T-helper 22 cell (primary cell): ENCODE measurements around the gene SDK1.

Experiments
- DNase-seq: peaks from one replicate; pipeline ENCODE4 v3.0.0-alpha.2; 2020; ENCODE audit warnings: low read depth

Gene SDK1

DNA sequence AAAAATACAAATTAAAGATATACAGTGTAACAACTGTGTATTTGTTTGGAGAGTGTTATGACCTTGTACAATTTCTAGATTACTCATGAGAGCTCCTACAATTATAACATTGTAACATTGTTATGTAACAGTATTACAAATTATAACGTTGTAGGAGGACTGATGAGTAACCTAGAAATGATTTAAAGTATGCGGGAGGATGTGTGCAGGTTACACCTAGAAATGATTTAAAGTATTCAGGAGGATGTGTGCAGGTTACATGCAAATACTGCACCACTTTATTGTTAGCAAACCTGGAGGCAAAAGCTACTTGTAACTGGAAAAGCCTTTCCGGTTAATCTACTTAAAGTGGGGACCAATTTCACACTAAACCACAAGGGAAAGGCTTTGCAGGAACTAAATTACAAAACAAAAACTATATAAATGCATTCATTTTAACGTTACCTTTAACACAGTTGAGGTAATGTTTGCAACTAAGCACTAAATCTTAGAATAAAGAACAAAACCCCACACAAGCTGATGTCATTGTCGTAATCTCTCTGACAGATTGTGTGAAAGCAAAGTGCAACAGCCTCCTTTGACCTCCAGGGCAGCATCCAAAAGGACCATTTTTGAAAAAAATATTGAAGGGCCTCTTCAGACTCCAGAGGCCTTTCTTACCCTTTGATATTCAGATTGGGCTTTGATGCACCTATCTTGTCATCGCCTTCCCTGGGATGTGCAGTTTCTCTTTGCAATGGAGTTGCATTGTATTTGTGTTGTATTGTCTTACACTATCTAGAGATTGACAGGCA is 858.9 kb downstream of the SDK1 start:
- no peak for DNase-seq

DNA sequence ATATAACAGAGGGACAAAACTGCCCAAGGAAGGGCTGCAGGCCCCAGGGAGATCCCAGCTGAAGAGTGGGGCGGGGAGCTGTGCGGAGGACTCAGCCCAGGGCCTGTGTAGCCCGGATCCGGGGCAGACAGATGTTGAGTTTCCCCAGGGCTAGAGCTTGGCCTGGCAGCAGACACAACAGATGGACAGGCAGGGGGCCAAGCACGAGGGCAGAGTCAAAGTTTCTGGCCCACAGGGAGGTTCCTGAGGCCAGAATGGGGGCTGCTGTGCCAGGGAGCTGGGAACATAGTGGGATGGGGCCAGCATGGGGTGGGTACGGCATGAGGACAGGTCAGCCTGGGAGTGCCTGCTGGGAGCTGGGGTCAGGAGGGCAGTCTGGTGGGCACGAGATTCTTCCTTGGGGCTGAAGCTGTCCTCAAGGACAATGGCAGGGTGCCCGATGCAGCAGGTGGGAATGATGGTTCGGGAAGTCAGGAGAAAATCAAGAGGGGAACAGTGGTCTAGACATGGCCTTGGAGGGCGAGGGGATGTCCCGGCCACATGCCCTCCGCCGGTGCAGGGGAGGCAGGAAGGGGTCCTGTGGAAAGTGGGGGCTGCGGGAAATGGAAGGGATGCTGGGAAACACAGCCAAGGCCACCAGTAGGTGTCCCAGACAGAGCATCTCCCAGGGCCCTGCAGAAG is 862.0 kb downstream of the SDK1 start:
- no peak for DNase-seq

DNA sequence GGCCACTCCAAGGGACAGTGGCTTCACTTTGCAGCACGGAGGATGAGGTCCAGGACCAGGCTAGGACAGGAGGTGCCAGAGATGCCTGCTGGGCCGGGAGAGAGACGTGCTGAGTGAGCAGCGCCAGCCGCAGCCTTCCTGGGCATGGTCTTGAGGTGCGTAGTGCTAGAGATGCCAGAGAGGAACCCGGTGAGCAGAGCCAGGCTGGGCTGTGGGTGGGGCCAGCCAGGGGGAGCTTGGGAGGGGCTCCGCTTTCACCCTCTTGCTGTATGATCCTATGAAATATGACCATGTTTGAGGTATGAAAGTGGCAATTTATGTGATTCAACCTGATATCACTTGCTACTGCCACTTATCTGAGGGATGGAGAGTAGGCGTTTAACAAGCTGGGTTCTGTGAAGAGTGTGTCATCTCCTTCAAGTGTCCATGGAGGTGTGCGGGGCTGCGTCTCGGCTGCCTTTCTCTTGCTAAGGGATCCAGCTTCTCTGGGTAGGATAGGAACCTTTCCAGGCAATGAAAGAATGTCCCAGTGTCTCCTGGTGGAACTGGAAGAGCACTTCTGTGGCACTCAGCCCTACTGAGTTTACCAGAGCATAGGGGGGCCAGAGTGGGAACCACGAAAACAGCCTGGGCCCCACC is 862.6 kb downstream of the SDK1 start:
- DNase-seq, result no peak

DNA sequence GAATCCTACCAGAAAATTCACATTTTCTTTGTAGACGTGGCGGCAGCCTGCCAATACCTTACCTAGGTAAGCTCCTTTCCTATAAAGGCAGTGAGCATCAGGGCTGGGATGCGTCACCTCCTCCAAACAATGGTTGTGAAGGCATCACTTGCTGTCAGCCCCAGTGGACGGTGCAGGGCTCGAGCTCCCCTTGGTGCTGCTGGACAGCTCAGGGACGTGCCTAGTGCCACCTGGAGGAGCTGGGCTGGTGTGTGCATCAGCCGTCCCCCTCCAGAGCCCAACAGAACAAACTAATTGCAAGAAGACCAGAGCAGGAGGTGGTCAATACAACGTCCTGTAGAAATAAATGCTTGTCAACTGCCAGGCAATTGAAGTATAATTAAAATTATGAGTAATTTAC is 863.5 kb downstream of the SDK1 start:
- no peak for DNase-seq

DNA sequence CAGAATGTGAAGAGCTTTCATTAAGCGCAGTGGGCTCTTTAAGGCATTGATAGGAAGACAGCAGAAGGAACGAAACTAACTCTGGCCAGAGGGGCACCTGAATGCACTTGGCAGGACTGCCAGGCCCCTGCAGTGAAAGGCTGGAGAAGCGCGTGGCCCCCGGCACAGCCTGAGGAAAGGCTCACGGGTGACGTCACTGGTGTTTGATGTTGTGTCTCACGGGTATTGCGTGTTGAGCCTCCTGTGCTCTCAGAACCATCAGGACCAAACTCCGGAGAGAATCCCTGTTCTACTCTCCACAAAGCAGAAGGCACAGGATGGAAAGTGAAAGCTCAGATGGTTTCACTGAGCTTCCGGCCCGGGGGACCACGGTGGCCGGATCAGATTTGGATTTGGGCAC is 865.3 kb downstream of the SDK1 start:
- no peak for DNase-seq

DNA sequence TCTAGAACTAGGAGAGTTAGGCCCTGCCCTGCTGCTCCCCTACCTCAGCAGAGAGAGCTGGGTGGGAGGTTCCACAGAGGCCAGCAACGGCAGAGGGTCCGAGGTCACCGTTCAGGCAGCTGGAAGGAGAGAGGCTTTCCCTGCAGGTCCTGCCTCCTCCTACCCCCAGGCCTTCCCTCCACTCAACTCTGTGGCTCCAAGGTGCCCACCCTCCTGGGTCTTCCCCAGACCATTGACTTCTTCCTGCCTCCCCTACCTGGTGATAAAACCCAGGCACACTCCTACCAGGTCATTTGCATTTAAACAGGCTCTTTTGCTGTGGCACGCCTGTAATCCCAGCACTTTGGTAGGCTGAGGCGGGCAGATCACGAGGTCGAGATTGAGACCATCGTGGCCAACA is 865.8 kb downstream of the SDK1 start:
- DNase-seq, result no peak

DNA sequence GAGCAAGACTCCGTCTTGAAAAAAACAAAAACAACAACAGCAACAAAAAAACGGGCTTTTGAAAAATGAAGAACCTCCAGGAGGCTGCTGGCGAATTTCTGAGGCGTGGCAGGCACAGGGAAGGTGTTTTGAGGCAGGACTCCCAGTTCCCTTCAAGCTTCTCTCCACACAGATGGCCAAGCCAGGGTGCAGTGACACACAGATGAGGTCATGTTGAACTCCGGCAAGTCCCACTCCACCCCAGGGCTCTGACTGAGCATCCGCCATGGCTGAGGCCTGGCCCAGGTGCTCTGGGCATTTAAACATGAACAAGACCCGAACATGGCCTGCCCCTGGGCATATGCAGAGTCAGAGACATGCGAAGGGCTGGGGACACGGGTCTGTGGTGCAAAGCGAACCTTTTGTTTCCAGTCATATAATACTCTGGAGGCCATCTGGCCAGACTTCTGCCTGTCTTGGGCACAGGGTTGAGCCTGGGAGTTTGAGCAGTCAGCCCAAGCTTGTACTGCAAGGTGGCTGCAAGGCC is 866.4 kb downstream of the SDK1 start:
- DNase-seq, result no peak

DNA sequence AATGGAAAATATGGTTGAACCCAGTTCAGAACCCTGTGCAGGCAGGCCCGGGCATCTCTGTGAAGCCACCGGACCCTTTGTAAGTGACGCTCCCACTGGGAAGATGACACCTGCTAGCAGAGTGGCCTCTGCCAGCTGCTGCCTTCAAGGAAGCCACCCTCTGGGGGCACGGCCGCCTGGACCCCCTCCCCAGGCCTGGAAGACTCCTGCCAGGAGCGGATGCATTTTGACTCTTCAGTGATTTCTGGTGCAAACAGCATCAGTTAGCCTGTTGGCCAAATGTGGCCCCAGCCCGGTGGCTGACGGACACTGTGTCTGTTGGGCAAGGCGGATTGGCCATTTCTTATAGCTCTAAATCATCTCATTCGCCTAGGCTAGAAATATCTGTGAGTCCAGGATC is 867.0 kb downstream of the SDK1 start:
- no peak for DNase-seq

DNA sequence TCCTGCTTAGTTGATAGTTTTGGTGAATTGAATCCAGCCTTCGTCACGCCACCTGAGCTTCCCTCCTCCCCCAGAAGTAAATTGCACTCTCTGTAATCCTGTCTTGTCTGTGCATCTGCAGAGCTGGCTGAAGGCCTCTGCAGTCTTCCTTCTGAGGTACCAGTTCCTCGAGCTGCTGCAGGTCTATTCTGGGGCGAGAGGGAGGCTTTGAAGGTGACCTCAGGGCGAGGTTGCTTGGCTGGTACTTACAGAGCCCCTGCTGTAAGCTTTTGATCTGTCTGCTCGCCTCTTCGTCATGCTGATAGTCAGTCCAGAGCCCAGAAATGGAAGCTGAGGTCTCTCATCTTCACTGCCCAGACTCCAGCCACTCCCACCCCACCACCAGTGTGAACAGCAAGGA is 867.5 kb downstream of the SDK1 start:
- DNase-seq, result no peak

DNA sequence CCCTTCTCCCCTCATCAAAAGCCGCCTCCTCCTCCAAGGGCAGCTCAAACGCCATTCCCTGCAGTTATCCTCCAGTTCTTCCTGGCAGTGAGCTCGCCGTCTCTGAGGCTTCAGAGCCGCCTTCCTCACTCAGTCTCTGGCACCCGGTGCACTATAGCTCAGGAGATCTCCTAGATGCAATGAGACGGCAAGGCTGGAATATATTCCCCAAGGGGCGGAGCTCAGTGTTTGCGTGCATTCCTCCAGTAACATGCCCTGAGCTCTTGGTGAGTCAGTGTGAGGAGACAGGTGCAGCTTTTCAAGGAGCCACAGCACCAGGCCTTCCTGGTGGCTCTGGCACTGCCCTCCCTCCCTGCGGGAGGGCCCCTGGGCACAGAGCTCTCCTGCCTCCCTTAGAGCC is 868.4 kb downstream of the SDK1 start:
- DNase-seq, result no peak

DNA sequence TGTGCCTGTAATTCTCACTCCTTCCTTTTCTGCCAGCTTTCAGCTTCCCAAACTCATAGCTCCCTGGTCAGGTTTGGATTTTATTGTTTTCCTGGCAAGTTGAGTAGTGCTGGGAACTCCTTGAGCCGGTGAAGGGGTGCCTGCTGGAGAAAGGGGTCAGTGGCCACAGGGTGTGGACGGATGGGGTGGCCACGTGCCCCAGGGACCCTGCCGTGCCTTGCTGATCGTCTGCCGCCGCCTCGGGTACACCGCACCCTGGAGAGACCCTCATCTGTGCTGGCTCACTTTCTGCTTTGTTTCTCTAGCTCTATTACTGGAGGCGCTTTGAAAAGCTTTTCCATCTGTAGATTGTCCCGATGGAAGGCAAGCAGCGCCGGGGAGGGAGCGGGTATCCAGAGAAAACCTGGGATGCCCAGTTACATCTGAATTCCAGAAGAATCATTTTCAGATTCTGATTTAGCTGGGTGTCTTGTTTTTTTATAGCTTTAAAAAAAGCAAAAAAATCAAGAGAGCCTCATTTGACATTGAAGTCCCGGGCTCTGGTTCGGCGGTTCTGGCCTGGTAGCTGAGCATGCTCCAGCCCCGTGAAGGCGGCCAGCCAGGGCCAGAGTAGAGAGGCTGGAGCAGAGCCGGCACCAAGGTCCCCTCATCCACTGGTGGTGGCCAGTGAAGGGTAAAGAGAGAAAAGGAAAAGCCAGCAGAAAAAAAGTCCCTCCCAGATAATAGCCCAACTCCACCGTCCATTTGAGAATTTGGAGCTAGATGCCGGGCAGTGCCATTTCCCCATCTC is 870.1 kb downstream of the SDK1 start:
- no peak for DNase-seq

DNA sequence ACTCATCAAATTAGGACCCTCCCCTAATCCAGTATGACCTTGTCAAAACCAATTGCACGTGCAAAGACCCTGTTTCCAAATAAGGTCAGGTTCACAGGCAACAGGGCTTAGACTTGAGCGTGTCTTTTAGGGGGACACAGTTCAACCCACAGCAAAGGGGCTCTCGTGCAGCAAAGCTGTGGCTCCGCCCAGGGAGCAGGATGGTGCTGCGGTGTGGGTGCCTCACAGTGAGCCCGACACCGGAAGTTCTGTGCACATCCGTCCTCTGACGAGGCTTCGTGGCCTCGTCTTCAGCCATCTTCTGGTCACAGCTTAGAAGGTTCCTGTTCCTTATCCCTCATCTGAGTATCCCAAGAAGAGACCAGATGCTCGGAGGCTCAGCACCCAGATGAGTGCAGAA is 871.8 kb downstream of the SDK1 start:
- no peak for DNase-seq

DNA sequence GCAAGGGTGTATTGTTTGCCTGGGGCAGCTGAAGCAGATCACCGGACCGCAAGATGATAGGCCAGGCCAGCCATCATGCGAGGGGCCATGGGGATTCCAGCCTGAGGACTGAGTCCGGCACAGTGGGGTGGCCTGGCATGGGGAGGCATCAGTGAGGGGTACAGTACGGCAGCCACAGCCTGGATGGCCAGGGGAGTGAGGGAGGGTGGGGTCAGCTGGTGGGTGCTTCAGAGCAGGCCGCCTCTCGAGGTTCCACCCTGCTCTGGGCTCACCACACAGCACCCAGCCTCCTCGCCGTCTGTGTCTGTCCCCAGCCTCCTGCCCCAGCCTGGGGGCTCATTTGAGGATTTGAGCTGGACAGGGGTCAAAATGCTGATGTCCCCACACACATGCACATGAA is 872.6 kb downstream of the SDK1 start:
- DNase-seq, result no peak

DNA sequence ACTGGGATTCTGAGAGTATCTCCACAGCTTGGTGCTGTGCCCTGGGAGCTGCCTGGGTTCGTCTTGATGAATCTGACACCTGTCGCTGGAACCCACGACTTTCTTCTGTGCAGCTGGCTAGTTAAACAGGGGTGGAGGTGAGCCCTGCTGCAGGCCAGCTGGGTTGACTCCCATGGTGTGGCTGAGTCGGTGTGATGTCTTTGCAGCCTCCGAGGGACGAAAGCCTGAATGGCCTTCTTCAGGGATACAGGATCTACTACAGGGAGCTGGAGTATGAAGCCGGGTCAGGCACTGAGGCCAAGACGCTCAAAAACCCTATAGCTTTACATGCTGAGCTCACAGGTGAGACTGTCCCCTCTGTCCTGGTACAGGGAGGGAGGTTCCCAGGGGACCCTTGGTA is 873.0 kb downstream of the SDK1 start:
- no peak for DNase-seq

DNA sequence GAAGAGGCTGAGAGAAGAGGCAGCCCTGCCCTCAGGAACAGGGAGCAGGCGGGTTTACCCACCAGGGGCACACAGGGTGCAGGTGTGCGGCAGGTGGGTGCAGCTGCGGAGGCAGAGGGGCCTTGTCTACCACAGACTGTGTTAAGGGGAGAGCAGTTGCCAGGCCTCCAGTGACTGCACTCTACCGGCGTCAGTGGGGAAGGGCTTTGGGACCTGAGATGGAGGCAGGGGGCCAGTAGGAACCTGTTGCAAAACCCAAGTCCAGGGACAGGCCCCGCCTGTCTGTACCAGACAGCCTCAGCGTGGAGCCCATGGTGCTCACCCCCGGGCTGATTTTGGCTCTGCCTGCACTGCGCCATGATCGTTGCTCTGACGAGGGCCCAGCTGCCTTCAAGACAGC is 873.4 kb downstream of the SDK1 start:
- DNase-seq, result no peak

DNA sequence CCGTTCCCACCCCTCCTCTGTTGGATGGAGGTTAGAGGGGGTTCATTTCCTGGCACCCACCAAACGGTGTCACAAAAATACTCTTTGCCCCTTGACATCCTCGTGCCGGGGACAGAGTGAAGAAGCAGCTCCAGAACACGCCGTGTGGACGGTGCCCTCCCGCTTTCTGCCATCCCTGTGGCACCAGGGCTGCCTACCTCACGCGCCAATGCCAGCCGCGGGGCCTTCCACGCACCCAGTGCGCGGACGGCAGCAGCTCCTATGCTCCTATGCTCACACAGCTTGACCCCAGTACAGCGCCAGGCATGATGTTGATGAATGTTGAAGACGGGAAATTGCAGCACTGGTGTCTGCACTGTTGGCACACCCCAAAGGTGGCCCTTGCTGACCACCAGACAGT is 873.8 kb downstream of the SDK1 start:
- DNase-seq, result no peak

DNA sequence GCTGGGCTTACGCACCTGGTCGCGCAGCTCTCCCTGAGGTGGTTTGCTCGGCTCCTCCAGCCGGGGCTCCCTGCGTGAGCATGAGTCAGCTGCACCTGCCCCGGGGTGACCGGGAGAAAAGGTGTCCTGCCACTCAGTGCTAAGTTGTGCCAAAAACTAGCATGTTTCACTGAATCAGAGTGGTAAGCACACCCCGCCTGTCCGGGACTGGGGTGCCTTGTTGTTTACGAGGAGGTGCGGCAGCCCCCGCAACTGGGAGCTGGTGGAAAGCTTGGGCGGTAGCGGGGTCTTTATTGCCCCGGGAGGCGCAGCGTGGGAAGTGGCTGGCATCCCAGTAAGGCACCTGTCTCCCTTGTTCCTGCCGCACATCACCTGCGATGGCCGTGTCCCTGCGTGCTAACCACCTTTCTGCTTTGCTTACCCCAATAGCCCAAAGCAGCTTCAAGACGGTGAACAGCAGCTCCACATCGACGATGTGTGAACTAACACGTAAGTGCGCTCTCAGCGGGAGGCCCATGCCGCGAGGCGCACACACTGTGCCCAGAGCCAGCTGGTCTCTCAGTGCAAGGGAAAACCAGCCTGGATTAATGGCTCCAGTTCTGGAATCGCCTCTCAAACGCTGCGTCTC is 874.4 kb downstream of the SDK1 start:
- DNase-seq, result no peak

DNA sequence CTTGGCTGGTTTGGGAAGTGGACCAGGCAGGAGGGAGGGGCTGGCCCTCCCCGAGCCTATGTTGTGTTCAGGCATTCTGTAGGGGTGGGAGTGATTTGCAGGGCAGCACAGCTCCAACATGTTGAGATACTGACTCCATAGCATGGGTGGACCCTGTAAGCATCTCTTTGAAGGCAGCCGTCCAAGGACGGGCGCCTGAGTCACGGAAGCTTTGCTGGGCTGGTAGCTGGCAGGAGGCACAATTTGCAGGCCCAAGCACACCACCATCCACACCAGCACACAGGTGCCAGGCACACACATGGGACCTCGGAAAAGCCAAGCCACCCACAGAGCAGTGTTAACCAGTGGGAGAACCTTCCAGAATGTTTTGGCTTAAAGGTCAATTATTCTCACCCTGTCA is 875.9 kb downstream of the SDK1 start:
- DNase-seq, result no peak

DNA sequence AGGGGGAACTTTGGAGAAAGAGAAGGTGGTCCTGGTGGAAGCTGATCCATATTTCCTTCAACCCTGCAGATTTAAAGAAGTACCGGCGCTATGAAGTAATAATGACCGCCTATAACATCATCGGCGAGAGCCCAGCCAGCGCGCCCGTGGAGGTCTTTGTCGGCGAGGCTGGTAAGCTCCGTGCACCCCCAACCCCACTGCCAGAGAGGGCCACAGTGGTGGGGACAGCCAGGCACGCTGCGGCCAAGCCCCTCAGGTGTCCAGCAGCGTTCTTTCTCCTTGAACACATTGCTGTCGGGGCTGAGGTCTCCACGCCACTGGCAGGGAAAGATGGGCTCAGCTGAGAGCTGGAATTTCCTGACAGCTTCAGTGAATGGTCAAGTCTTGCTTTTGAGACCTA is 877.4 kb downstream of the SDK1 start:
- DNase-seq, result no peak

DNA sequence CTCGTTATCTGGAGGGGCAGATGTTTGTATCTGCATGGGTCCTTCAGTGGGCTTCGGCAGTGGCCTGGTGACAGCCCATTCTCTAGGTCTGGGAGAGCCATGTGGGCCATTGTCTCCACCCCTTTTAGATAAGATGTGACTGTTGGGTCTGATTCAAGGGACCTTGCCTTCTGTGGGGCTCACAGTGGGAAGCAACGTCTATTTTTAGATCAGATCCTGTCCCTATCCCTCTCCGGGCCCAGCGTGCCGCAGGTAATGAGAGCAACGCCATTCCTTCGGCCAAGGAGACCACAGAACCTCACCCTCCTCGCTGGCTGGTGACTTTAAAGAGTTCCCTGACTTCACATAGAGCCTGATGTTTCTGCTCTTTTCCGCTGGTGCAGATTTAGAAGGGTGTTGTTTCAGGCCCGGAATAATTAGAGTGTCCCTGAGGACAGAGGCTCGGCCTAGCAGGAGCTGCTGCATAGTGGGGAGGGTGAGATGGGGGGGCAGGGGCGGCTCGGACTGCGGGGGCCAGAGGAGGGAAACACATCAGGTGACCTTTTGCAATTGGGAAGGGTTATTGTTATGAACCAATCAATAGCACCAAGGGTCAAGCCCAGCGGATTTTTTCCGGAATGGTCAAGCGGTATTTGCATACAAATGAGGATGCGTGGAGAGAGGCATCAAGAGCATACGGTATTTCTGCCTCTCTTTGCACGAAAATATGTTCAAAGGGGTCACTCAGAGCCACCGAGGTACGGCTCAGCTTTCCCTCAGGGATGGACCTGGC is 878.0 kb downstream of the SDK1 start:
- DNase-seq, result no peak
